AG04450 (cell line): ENCODE data around the gene PTGDS. TPM values are rescaled to one million over a fixed set of nuclear protein-coding genes. Genes with fewer than 3 reads are reported as not detected.

Experiments used
- CTCF ChIA-PET: fragments of 300-600, 350-600 bp; formaldehyde crosslinking; extraction: SDS; loops from one replicate; lab custom pipeline; 2022; ENCODE audit warnings: antibody characterized with exemption, inconsistent platforms; lab: Charles Lee
- POLR2A ChIA-PET: fragments of 350-600 bp; formaldehyde crosslinking; extraction: SDS; loops from one replicate; lab custom pipeline; 2021; ENCODE audit warnings: antibody characterized with exemption, inconsistent platforms; lab: Yijun Ruan, JAX
- DNase-seq: peaks from one replicate; pipeline ENCODE4 v3.0.0-alpha.2; 2011; ENCODE audit warnings: low read depth, low spot score
- H3K27ac ChIP-seq: one replicate; pipeline ENCODE4 v1.5.1; 2012; ENCODE audit warnings: low read depth, low read length, control low read depth
- H3K27me3 ChIP-seq: one replicate; pipeline ENCODE4 v1.6.0; 2012; ENCODE audit warnings: low read length; ENCODE audit not compliant: control insufficient read depth, insufficient read depth
- H3K4me3 ChIP-seq: 2 replicates; pipeline ENCODE4 v1.5.1; 2011; ENCODE audit warnings: mild to moderate bottlenecking, low read depth, low read length, control low read depth
- H3K9me3 ChIP-seq: 2 replicates; pipeline ENCODE4 v1.5.1; 2012; ENCODE audit warnings: low read length; ENCODE audit not compliant: control insufficient read depth, insufficient read depth
- polyA plus RNA-seq: library from polyadenylated mRNA; depleted of rRNA; stranded (reverse); fragments of >200 nt; gene quantifications from 2 replicates; pipeline ENCODE4 v1.2.3, GENCODE V29; 2011
- TF ChIP-seq, protein P1 (sequence below): IDR thresholded peaks from 2 replicates; pipeline ENCODE4 v1.5.1; 2011; ENCODE audit warnings: low read depth, low read length, control low read depth, inconsistent platforms

PTGDS gene
- polyA plus RNA-seq, 1 experiment, result 7.8 TPM

- Histone ChIP-seq H3K27ac (no peak overlapping the region), H3K27me3 (peaks cover 22% of the 10 kb centered on the region), H3K9me3 (no peaks in the 10 kb centered on the region; the same call in 1 of the 2 replicates), H3K4me3 (no peak overlapping the region)
- POLR2A ChIA-PET, result no interaction called here
- CTCF ChIA-PET, result interaction anchor here (1.4 kb wide), 1 partner anchor 14 kb away, joined by 3 read pairs; no protein-coding TSS in a partner anchor
- DNase-seq, result no peak
- TF ChIP-seq, protein P1, sequence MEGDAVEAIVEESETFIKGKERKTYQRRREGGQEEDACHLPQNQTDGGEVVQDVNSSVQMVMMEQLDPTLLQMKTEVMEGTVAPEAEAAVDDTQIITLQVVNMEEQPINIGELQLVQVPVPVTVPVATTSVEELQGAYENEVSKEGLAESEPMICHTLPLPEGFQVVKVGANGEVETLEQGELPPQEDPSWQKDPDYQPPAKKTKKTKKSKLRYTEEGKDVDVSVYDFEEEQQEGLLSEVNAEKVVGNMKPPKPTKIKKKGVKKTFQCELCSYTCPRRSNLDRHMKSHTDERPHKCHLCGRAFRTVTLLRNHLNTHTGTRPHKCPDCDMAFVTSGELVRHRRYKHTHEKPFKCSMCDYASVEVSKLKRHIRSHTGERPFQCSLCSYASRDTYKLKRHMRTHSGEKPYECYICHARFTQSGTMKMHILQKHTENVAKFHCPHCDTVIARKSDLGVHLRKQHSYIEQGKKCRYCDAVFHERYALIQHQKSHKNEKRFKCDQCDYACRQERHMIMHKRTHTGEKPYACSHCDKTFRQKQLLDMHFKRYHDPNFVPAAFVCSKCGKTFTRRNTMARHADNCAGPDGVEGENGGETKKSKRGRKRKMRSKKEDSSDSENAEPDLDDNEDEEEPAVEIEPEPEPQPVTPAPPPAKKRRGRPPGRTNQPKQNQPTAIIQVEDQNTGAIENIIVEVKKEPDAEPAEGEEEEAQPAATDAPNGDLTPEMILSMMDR, result no peak
Measured at GRCh38 chr9:136962163-136962562, 15.1 kb upstream of the PTGDS start.

DNA sequence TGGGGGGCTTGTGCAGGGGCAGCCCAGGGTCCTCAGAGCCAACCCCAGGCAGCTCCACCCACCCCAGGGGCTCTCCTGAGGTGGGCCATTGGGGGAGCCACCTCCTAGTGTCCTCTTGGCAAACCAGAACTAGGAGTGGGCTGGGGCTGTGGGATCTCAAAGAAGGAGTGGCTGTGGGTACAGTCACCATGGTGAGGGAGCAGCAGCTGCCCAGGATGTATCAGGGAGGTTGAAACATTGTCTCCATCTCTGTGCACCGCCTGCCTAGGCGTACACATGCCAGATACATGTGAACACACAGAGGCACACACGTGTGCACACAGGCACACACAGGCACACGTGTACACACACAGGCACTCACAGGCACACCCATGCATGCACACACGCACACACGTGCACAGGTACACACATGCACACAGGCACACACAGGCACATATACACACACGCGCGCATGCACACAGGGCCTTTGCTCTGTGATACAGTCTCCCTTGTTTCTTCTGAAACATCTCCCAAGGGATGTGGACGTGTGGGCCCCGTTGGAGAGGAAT is 14.5 kb upstream of the PTGDS start:
- CTCF ChIA-PET, result interaction anchor here (1.4 kb wide), 1 partner anchor 15 kb away, joined by 3 read pairs; no protein-coding TSS in a partner anchor
- no peaks in the 10 kb centered on the region; the same call in 1 of the 2 replicates for H3K9me3 ChIP-seq
- POLR2A ChIA-PET, result no interaction called here
- H3K27ac ChIP-seq, result no peak overlapping the region
- TF ChIP-seq, protein P1, result no peak
- H3K27me3 ChIP-seq, result peaks cover 22% of the 10 kb centered on the region
- no peak overlapping the region for H3K4me3 ChIP-seq
- DNase-seq, result no peak

GRCh38 chr9:136963341-136963740 is 14.0 kb upstream of the PTGDS start:
- DNase-seq, result no peak
- CTCF ChIA-PET, result no interaction called here
- Histone ChIP-seq H3K27me3 (peaks cover 19% of the 10 kb centered on the region), H3K9me3 (no peaks in the 10 kb centered on the region; the same call in 1 of the 2 replicates), H3K4me3 (no peak overlapping the region), H3K27ac (no peak overlapping the region)
- POLR2A ChIA-PET, result no interaction called here
- TF ChIP-seq, protein P1, result no peak

DNA sequence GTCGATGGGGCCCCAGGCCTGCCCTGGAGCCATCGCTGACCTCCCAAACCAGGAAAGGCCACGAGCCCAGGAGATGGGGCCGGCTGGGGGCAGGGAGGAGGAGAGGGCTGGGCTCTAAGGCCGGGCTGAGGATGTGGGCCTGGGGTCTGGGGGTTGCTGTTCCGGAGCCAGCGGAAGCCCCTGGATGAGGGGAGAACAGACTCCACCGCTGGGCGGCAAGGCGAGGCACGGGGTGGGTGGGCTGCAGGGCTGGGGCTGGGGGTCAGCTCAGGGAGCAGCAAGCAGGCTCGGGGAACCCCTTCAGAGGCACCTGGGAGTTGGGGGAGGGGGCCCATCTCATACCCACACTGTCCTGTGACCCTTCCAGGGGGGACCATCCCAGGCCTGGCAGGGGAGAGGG is 13.6 kb upstream of the PTGDS start:
- TF ChIP-seq, protein P1, result no peak
- no peaks in the 10 kb centered on the region; the same call in 1 of the 2 replicates for H3K9me3 ChIP-seq
- POLR2A ChIA-PET, result no interaction called here
- CTCF ChIA-PET, result no interaction called here
- H3K4me3 ChIP-seq, result no peak overlapping the region
- DNase-seq, result no peak
- peaks cover 19% of the 10 kb centered on the region for H3K27me3 ChIP-seq
- H3K27ac ChIP-seq, result no peak overlapping the region

GRCh38 chr9:136964171-136964689 is 13.1 kb upstream of the PTGDS start:
- TF ChIP-seq, protein P1, result no peak
- peaks cover 19% of the 10 kb centered on the region for H3K27me3 ChIP-seq
- POLR2A ChIA-PET, result no interaction called here
- no peak for DNase-seq
- no peak overlapping the region for H3K4me3 ChIP-seq
- no peaks in the 10 kb centered on the region; the same call in 1 of the 2 replicates for H3K9me3 ChIP-seq
- H3K27ac ChIP-seq, result no peak overlapping the region
- CTCF ChIA-PET, result no interaction called here
